ENCODE measurements around the gene SH3RF3. TPM values are rescaled to one million over a fixed set of nuclear protein-coding genes. Genes with fewer than 3 reads are reported as not detected.
A peak's percentile ranks its signal among the peaks of the same experiment; 100 is the strongest.

SH3RF3 gene
- polyA plus RNA-seq, 1 of the 3 experiments (the other 2 are of a cell fraction) = 1.9 TPM

GRCh38 chr2:109396202-109397180, 267.5 kb downstream of the SH3RF3 start:
- Histone ChIP-seq H3K4me1 (ENCODE audit: control insufficient read depth in 1 of 2, insufficient read depth in 2 of 2, low read depth in 1 of 2, low read length in 1 of 2) (no peaks in the 10 kb centered on the region), H3K9ac (no peak overlapping the region), H3K4me2 (no peak overlapping the region), H3K9me2 (no peaks in the 10 kb centered on the region), H3K27ac (ENCODE audit: low read depth in 2 of 2, low read length in 1 of 2) (no peak overlapping the region), H3K9me3 (no peaks in the 10 kb centered on the region), H3F3A (replicated peaks; ENCODE audit: insufficient read depth) (no peaks in the 10 kb centered on the region), H4K20me1 (ENCODE audit: insufficient read depth) (no peaks in the 10 kb centered on the region), H3K79me2 (ENCODE audit: insufficient read depth) (no peaks in the 10 kb centered on the region), H3K27me3 (ENCODE audit: insufficient read depth) (no peaks in the 10 kb centered on the region), H3K36me3 (replicated peaks in 1 of 2; ENCODE audit: control insufficient read depth in 1 of 2, insufficient read depth in 2 of 2, low read length in 1 of 2) (no peaks in the 10 kb centered on the region), H2AFZ (ENCODE audit: low read depth) (no peak overlapping the region), H3K4me3 (ENCODE audit: low read depth in 2 of 2, low read length in 1 of 2) (no peak overlapping the region)
- DNase-seq = no peak
- CTCF ChIA-PET = interaction anchor here (0.9 to 2.2 kb wide), 3 partner anchors 10 to 269 kb away, joined by 4 to 7 read pairs (median 4); no protein-coding TSS in a partner anchor
- TF ChIP-seq SMC3 (IDR thresholded peaks at IDR 0.05; ENCODE audit: low read depth, low read length) = peak; percentile 32; the same call in 1 of the 2 replicates
- peak; percentile 24; the same call in 1 of the 2 replicates for TF ChIP-seq CTCF (IDR thresholded peaks at IDR 0.05)
- peak; percentile 34 for TF ChIP-seq RAD21 (IDR thresholded peaks at IDR 0.05; ENCODE audit: low read length)
- TF ChIP-seq ELF1 (IDR thresholded peaks at IDR 0.05) = no peak
- POLR2A ChIA-PET = no interaction called here
- WGBS (ENCODE audit: low lambda C conversion rate) = 89% methylated on average over 11 of the region's 15 CpGs

DNA sequence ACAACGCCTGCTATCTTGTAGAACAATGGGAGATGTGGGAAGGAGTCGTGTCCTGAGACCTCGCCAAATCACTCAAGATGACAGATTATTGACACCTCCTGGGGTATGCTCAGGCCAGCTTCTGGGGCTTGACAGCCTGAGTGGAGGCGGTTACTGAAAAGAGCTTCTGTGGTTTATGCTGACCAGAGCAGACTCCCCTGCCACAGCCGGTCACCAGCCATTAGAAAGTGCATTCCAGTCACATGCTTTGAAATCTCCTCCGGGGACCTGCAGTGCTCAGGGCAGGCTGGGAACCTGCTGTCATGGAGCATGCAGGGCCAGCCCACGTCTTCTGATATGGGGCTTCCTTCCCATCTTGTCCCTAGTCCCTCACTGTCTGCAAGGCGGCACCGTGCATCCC, 268.9 kb downstream of the SH3RF3 start:
- Histone ChIP-seq H3K4me3 (ENCODE audit: low read depth in 2 of 2, low read length in 1 of 2) (no peak overlapping the region), H3K9ac (no peak overlapping the region), H3K36me3 (replicated peaks in 1 of 2; ENCODE audit: control insufficient read depth in 1 of 2, insufficient read depth in 2 of 2, low read length in 1 of 2) (no peaks in the 10 kb centered on the region), H3K4me1 (ENCODE audit: control insufficient read depth in 1 of 2, insufficient read depth in 2 of 2, low read depth in 1 of 2, low read length in 1 of 2) (peaks cover 0 to 2% of the 10 kb centered on the region in 2 experiments; a peak in 1 of 4 replicates), H2AFZ (ENCODE audit: low read depth) (no peak overlapping the region), H4K20me1 (ENCODE audit: insufficient read depth) (0 out of 2 replicates have a peak, but pooled peaks cover 2% of the 10 kb centered on the region), H3K27me3 (ENCODE audit: insufficient read depth) (no peaks in the 10 kb centered on the region), H3F3A (replicated peaks; ENCODE audit: insufficient read depth) (no peaks in the 10 kb centered on the region), H3K9me2 (no peaks in the 10 kb centered on the region), H3K27ac (ENCODE audit: low read depth in 2 of 2, low read length in 1 of 2) (no peak overlapping the region), H3K4me2 (no peak overlapping the region), H3K79me2 (ENCODE audit: insufficient read depth) (no peaks in the 10 kb centered on the region), H3K9me3 (no peaks in the 10 kb centered on the region)
- TF ChIP-seq FOXJ3 (CRISPR knock-in tag; IDR thresholded peaks at IDR 0.05) = no peak
- POLR2A ChIA-PET = no interaction called here
- DNase-seq = no peak
- CTCF ChIA-PET = no interaction called here
- WGBS (ENCODE audit: low lambda C conversion rate) = 97% methylated on average over 6 of the region's 9 CpGs

- POLR2A ChIA-PET = no interaction called here
- CTCF ChIA-PET = interaction anchor here (0.9 to 1.4 kb wide), 2 partner anchors 51 to 135 kb away, joined by 3 read pairs; no protein-coding TSS in a partner anchor
- WGBS (ENCODE audit: low lambda C conversion rate) = 91% methylated on average over 13 of the region's 22 CpGs
- Histone ChIP-seq H3K27me3 (ENCODE audit: insufficient read depth) (no peaks in the 10 kb centered on the region), H3K9me2 (no peaks in the 10 kb centered on the region), H3K4me1 (ENCODE audit: control insufficient read depth in 1 of 2, insufficient read depth in 2 of 2, low read depth in 1 of 2, low read length in 1 of 2) (peaks cover 0 to 2% of the 10 kb centered on the region in 2 experiments; a peak in 1 of 4 replicates), H2AFZ (ENCODE audit: low read depth) (no peak overlapping the region), H3K79me2 (ENCODE audit: insufficient read depth) (no peaks in the 10 kb centered on the region), H3K27ac (ENCODE audit: low read depth in 2 of 2, low read length in 1 of 2) (no peak overlapping the region), H3K4me3 (ENCODE audit: low read depth in 2 of 2, low read length in 1 of 2) (no peak overlapping the region), H3K9me3 (no peaks in the 10 kb centered on the region), H3K36me3 (replicated peaks in 1 of 2; ENCODE audit: control insufficient read depth in 1 of 2, insufficient read depth in 2 of 2, low read length in 1 of 2) (no peaks in the 10 kb centered on the region), H3K4me2 (no peak overlapping the region), H3F3A (replicated peaks; ENCODE audit: insufficient read depth) (no peaks in the 10 kb centered on the region), H4K20me1 (ENCODE audit: insufficient read depth) (0 out of 2 replicates have a peak, but pooled peaks cover 6% of the 10 kb centered on the region), H3K9ac (no peak overlapping the region)
- DNase-seq = no peak
- no peak for TF ChIP-seq GATA2 (CRISPR knock-in tag; IDR thresholded peaks at IDR 0.05)
- no peak for TF ChIP-seq ELF1 (IDR thresholded peaks at IDR 0.05)
- TF ChIP-seq, protein P1, sequence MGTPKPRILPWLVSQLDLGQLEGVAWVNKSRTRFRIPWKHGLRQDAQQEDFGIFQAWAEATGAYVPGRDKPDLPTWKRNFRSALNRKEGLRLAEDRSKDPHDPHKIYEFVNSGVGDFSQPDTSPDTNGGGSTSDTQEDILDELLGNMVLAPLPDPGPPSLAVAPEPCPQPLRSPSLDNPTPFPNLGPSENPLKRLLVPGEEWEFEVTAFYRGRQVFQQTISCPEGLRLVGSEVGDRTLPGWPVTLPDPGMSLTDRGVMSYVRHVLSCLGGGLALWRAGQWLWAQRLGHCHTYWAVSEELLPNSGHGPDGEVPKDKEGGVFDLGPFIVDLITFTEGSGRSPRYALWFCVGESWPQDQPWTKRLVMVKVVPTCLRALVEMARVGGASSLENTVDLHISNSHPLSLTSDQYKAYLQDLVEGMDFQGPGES (IDR thresholded peaks at IDR 0.05; ENCODE audit: low read depth, low read length) = no peak
- TF ChIP-seq RCOR1 (IDR thresholded peaks at IDR 0.05; ENCODE audit: low read length) = no peak
- no peak for TF ChIP-seq RFX5 (IDR thresholded peaks at IDR 0.05; ENCODE audit: low read length)
- no peak for TF ChIP-seq MXI1 (IDR thresholded peaks at IDR 0.05; ENCODE audit: low read depth, low read length)
- no peak for TF ChIP-seq SIN3A (IDR thresholded peaks at IDR 0.05; ENCODE audit: borderline replicate concordance, low read depth, low read length)
- no peak for TF ChIP-seq NFIC (IDR thresholded peaks at IDR 0.05; ENCODE audit: borderline replicate concordance)
- TF ChIP-seq CHD2 (IDR thresholded peaks at IDR 0.05; ENCODE audit: low read length, partially characterized antibody) = no peak
These were observed 269.5 kb downstream of the SH3RF3 start for GRCh38 chr2:109398366-109399015.

Data from SK-N-SH (cell line).